Measurements from ENCODE around the gene SPIRE2. TPM values are rescaled to one million over a fixed set of nuclear protein-coding genes. Genes with fewer than 3 reads are reported as not detected.

The SPIRE2 gene
- total and polyA plus RNA-seq, 2 of the 13 experiments (the other 11 are each of a cell fraction or from before 2014, with no cell fraction given): 13.3 to 37.5 TPM

DNA sequence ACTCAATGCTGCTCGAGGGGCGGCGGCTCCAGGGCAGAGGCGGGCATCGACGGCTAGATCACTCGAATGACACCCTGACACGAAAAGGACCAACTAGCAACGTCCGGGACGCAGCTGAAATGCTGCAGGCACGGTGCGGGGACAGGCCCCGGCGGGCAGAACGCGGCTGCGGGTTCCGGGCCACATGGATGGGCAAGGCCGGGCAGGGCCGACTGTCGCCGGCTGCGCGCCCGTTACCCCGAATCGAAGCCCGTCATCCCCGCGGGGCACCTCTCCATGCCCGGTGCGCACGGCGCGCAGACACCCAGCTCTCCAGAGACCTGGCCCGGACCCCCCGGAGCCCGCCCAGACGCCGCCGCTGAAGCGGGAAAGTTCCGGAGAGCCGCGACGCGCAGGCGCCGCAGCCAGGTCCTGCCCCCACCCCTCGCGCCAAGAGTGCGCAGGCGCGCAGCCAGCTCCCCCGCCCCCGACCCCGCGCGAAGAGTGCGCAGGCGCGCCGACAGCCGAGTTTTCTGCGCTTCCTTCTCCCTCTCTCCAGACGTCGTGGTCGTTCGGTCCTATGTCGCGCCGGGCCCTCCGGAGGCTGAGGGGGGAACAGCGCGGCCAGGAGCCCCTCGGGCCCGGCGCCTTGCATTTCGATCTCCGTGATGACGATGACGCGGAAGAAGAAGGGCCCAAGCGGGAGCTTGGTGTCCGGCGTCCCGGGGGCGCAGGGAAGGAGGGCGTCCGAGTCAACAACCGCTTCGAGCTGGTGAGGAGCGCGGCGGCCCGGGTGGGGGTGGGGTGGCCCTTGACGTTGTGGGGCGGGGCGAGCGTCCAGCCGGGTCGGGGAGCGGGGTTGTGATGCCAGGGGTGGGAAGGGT, 45.1 kb downstream of the SPIRE2 start, which contains the start of gene TCF25 (continued):
- TF ChIP-seq, protein P1, sequence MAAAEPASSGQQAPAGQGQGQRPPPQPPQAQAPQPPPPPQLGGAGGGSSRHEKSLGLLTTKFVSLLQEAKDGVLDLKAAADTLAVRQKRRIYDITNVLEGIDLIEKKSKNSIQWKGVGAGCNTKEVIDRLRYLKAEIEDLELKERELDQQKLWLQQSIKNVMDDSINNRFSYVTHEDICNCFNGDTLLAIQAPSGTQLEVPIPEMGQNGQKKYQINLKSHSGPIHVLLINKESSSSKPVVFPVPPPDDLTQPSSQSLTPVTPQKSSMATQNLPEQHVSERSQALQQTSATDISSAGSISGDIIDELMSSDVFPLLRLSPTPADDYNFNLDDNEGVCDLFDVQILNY (CRISPR knock-in tag; conservative IDR thresholded peaks at IDR 0.05): peak; percentile 73; the same call in 1 of the 2 replicates
- TF ChIP-seq, protein P2, sequence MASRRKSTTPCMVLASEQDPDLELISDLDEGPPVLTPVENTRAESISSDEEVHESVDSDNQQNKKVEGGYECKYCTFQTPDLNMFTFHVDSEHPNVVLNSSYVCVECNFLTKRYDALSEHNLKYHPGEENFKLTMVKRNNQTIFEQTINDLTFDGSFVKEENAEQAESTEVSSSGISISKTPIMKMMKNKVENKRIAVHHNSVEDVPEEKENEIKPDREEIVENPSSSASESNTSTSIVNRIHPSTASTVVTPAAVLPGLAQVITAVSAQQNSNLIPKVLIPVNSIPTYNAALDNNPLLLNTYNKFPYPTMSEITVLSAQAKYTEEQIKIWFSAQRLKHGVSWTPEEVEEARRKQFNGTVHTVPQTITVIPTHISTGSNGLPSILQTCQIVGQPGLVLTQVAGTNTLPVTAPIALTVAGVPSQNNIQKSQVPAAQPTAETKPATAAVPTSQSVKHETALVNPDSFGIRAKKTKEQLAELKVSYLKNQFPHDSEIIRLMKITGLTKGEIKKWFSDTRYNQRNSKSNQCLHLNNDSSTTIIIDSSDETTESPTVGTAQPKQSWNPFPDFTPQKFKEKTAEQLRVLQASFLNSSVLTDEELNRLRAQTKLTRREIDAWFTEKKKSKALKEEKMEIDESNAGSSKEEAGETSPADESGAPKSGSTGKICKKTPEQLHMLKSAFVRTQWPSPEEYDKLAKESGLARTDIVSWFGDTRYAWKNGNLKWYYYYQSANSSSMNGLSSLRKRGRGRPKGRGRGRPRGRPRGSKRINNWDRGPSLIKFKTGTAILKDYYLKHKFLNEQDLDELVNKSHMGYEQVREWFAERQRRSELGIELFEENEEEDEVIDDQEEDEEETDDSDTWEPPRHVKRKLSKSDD (CRISPR knock-in tag; IDR thresholded peaks at IDR 0.05; ENCODE audit: low read depth): no peak; the same call in 1 of the 2 replicates
- TF ChIP-seq ZNF460 (CRISPR knock-in tag; IDR thresholded peaks at IDR 0.05; ENCODE audit: borderline replicate concordance) (no peak), BHLHE40 (IDR thresholded peaks at IDR 0.05; ENCODE audit: low read length) (no peak), HNRNPUL1 (IDR thresholded peaks at IDR 0.05; ENCODE audit: low read depth, low read length) (no peak), KAT2B (IDR thresholded peaks at IDR 0.05; ENCODE audit: borderline replicate concordance, low read depth, low read length) (no peak), MED1 (CRISPR knock-in tag; IDR thresholded peaks at IDR 0.05) (peak; percentile 75), HDAC2 (CRISPR knock-in tag; IDR thresholded peaks at IDR 0.05) (peak; percentile 12; the same call in 1 of the 2 replicates), ZFP36 (IDR thresholded peaks at IDR 0.05; ENCODE audit: borderline replicate concordance, low read depth, low read length, partially characterized antibody) (no peak)
- TF ChIP-seq, protein P3, sequence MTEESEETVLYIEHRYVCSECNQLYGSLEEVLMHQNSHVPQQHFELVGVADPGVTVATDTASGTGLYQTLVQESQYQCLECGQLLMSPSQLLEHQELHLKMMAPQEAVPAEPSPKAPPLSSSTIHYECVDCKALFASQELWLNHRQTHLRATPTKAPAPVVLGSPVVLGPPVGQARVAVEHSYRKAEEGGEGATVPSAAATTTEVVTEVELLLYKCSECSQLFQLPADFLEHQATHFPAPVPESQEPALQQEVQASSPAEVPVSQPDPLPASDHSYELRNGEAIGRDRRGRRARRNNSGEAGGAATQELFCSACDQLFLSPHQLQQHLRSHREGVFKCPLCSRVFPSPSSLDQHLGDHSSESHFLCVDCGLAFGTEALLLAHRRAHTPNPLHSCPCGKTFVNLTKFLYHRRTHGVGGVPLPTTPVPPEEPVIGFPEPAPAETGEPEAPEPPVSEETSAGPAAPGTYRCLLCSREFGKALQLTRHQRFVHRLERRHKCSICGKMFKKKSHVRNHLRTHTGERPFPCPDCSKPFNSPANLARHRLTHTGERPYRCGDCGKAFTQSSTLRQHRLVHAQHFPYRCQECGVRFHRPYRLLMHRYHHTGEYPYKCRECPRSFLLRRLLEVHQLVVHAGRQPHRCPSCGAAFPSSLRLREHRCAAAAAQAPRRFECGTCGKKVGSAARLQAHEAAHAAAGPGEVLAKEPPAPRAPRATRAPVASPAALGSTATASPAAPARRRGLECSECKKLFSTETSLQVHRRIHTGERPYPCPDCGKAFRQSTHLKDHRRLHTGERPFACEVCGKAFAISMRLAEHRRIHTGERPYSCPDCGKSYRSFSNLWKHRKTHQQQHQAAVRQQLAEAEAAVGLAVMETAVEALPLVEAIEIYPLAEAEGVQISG (CRISPR knock-in tag; IDR thresholded peaks at IDR 0.05): 0 out of 2 replicates have a peak, but pooled peaks have one; percentile 71
- TF ChIP-seq, protein P4, sequence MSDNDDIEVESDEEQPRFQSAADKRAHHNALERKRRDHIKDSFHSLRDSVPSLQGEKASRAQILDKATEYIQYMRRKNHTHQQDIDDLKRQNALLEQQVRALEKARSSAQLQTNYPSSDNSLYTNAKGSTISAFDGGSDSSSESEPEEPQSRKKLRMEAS (IDR thresholded peaks at IDR 0.05): peak; percentile 91
- TF ChIP-seq, protein P5, sequence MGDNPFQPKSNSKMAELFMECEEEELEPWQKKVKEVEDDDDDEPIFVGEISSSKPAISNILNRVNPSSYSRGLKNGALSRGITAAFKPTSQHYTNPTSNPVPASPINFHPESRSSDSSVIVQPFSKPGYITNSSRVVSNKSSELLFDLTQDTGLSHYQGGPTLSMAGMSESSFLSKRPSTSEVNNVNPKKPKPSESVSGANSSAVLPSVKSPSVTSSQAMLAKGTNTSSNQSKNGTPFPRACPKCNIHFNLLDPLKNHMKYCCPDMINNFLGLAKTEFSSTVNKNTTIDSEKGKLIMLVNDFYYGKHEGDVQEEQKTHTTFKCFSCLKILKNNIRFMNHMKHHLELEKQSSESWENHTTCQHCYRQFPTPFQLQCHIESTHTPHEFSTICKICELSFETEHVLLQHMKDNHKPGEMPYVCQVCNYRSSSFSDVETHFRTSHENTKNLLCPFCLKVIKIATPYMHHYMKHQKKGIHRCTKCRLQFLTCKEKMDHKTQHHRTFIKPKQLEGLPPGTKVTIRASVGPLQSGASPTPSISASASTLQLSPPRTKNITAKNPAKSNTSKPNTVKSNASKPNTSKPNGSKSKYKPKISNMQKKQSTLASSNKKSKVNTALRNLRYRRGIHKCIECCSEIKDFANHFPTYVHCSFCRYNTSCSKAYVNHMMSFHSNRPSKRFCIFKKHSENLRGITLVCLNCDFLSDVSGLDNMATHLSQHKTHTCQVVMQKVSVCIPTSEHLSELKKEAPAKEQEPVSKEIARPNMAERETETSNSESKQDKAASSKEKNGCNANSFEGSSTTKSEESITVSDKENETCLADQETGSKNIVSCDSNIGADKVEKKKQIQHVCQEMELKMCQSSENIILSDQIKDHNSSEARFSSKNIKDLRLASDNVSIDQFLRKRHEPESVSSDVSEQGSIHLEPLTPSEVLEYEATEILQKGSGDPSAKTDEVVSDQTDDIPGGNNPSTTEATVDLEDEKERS (CRISPR knock-in tag; IDR thresholded peaks at IDR 0.05): no peak
- TF ChIP-seq, protein P6, sequence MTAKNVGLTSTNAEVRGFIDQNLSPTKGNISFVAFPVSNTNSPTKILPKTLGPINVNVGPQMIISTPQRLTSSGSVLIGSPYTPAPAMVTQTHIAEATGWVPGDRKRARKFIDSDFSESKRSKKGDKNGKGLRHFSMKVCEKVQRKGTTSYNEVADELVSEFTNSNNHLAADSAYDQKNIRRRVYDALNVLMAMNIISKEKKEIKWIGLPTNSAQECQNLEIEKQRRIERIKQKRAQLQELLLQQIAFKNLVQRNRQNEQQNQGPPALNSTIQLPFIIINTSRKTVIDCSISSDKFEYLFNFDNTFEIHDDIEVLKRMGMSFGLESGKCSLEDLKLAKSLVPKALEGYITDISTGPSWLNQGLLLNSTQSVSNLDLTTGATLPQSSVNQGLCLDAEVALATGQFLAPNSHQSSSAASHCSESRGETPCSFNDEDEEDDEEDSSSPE (CRISPR knock-in tag; IDR thresholded peaks at IDR 0.05): peak; percentile 96
- TF ChIP-seq, protein P7, sequence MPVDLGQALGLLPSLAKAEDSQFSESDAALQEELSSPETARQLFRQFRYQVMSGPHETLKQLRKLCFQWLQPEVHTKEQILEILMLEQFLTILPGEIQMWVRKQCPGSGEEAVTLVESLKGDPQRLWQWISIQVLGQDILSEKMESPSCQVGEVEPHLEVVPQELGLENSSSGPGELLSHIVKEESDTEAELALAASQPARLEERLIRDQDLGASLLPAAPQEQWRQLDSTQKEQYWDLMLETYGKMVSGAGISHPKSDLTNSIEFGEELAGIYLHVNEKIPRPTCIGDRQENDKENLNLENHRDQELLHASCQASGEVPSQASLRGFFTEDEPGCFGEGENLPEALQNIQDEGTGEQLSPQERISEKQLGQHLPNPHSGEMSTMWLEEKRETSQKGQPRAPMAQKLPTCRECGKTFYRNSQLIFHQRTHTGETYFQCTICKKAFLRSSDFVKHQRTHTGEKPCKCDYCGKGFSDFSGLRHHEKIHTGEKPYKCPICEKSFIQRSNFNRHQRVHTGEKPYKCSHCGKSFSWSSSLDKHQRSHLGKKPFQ (CRISPR knock-in tag; IDR thresholded peaks at IDR 0.05; ENCODE audit: insufficient replicate concordance): peak; percentile 96

Data from HepG2 (cell line).